Smooth muscle cell (in vitro differentiated cells): ENCODE data around the gene SMC3. TPM values are rescaled to one million over a fixed set of nuclear protein-coding genes. Genes with fewer than 3 reads are reported as not detected.

ENCODE experiments used
- DNase-seq: peaks from one replicate; lab custom pipeline; 2025; ENCODE audit not compliant: unreplicated experiment; lab: John Stamatoyannopoulos, UW
- H2AFZ ChIP-seq: fragments of 200-600 bp; sonication (generic); 2 replicates; pipeline ENCODE4 v1.6.0; 2016; ENCODE audit warnings: antibody characterized with exemption, low read depth, mild to moderate bottlenecking
- H3F3A ChIP-seq: fragments of 200-600 bp; sonication (generic); 2 replicates; pipeline ENCODE4 v1.6.0; 2017; ENCODE audit warnings: antibody characterized with exemption, low read depth
- H3K27ac ChIP-seq: fragments of 200-600 bp; sonication (generic); 2 replicates; pipeline ENCODE4 v1.5.1; 2016; ENCODE audit warnings: low read depth, mild to moderate bottlenecking
- H3K27me3 ChIP-seq: fragments of 200-600 bp; sonication (generic); 2 replicates; pipeline ENCODE4 v1.6.1; 2016; ENCODE audit warnings: low read depth, mild to moderate bottlenecking
- H3K36me3 ChIP-seq: fragments of 200-600 bp; sonication (generic); 2 replicates; pipeline ENCODE4 v1.5.1; 2016; ENCODE audit warnings: low read depth
- H3K4me1 ChIP-seq: fragments of 200-600 bp; sonication (generic); 2 replicates; pipeline ENCODE4 v1.5.1; 2016; ENCODE audit warnings: low read depth
- H3K4me2 ChIP-seq: fragments of 200-600 bp; sonication (generic); 2 replicates; pipeline ENCODE4 v1.6.0; 2016; ENCODE audit warnings: mild to moderate bottlenecking
- H3K4me3 ChIP-seq: fragments of 200-600 bp; sonication (generic); 2 replicates; pipeline ENCODE4 v1.5.1; 2016; ENCODE audit warnings: mild to moderate bottlenecking
- H3K79me2 ChIP-seq: fragments of 200-600 bp; sonication (generic); 2 replicates; pipeline ENCODE4 v1.6.0; 2016; ENCODE audit warnings: low read depth, mild to moderate bottlenecking
- H3K9ac ChIP-seq: fragments of 200-600 bp; sonication (generic); 2 replicates; pipeline ENCODE4 v1.6.0; 2016; ENCODE audit warnings: low read depth
- H3K9me3 ChIP-seq: fragments of 200-600 bp; sonication (generic); replicated peaks from 2 replicates; pipeline ENCODE4 v1.5.1; 2016; ENCODE audit warnings: low read depth
- H4K20me1 ChIP-seq: fragments of 200-600 bp; sonication (generic); 2 replicates; pipeline ENCODE4 v1.6.0; 2016; ENCODE audit warnings: low read depth
- WGBS: methylation state at CpG from one replicate; pipeline ENCODE4 v1.1.7; 2016; ENCODE audit warnings: low lambda C conversion rate; 5-methylcytosine and 5-hydroxymethylcytosine counted together
- polyA plus RNA-seq: library from polyadenylated mRNA; unstranded; fragments of >200 nt; fragmentation: Nextera tagmentation; extraction: Ambion mirVana; gene quantifications from 2 replicates; pipeline ENCODE4 v1.2.1, GENCODE V29; 2016
- total RNA-seq: library from RNA; depleted of rRNA; stranded (reverse); fragments of >200 nt; gene quantifications from 2 replicates; pipeline ENCODE4 v1.2.3, GENCODE V29; 2014
- TF ChIP-seq, protein P1 (sequence below): fragments of 200-600 bp; sonication (generic); IDR thresholded peaks from 2 replicates; pipeline ENCODE4 v1.5.1; 2017; ENCODE audit warnings: borderline replicate concordance, mild to moderate bottlenecking, antibody characterized with exemption; ENCODE audit not compliant: insufficient read depth, poor library complexity, severe bottlenecking

The SMC3 gene
- total and polyA plus RNA-seq, 2 experiments from 2014 or later = 24.4 to 31.0 TPM

GRCh38 chr10:110524179-110524858 is 43.2 kb upstream of the SMC3 start:
- DNase-seq = no peak
- Histone ChIP-seq H3K4me3 (no peak overlapping the region), H2AFZ (no peak overlapping the region), H3K27me3 (no peaks in the 10 kb centered on the region), H3K79me2 (no peaks in the 10 kb centered on the region), H4K20me1 (no peaks in the 10 kb centered on the region), H3K9me3 (no peaks in the 10 kb centered on the region), H3K4me1 (no peaks in the 10 kb centered on the region), H3K27ac (no peak overlapping the region), H3F3A (peaks cover 9% of the 10 kb centered on the region), H3K36me3 (no peaks in the 10 kb centered on the region), H3K4me2 (no peak overlapping the region), H3K9ac (no peak overlapping the region)
- 92% methylated on average over 3 of the region's 3 CpGs for WGBS
- TF ChIP-seq, protein P1, sequence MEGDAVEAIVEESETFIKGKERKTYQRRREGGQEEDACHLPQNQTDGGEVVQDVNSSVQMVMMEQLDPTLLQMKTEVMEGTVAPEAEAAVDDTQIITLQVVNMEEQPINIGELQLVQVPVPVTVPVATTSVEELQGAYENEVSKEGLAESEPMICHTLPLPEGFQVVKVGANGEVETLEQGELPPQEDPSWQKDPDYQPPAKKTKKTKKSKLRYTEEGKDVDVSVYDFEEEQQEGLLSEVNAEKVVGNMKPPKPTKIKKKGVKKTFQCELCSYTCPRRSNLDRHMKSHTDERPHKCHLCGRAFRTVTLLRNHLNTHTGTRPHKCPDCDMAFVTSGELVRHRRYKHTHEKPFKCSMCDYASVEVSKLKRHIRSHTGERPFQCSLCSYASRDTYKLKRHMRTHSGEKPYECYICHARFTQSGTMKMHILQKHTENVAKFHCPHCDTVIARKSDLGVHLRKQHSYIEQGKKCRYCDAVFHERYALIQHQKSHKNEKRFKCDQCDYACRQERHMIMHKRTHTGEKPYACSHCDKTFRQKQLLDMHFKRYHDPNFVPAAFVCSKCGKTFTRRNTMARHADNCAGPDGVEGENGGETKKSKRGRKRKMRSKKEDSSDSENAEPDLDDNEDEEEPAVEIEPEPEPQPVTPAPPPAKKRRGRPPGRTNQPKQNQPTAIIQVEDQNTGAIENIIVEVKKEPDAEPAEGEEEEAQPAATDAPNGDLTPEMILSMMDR = no peak

DNA sequence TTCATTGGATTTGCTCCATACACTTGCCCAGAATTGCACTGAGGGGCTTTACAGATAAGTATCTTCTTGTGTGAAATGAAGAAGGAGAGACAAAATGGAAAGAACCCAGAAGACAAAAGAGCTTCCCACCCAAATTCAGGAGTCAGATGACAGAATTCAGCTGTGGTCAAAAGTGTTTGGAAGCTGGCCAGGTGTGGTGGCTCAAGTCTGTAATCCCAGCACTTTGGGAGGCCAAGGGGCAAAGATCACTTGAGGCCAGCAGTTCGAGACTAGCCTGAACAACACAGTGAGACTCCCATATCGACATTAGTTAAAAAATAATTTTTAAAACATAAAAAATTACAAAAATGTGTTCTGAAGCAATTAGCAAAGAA is 42.6 kb upstream of the SMC3 start:
- H3K9me3 ChIP-seq = no peaks in the 10 kb centered on the region
- H3K27me3 ChIP-seq = no peaks in the 10 kb centered on the region
- H2AFZ ChIP-seq = no peak overlapping the region
- no peak overlapping the region for H3K27ac ChIP-seq
- peaks cover 5% of the 10 kb centered on the region for H3K4me1 ChIP-seq
- TF ChIP-seq, protein P1 = no peak
- no peaks in the 10 kb centered on the region for H3K36me3 ChIP-seq
- no peak overlapping the region for H3K9ac ChIP-seq
- no peaks in the 10 kb centered on the region for H4K20me1 ChIP-seq
- peaks cover 14% of the 10 kb centered on the region for H3F3A ChIP-seq
- H3K4me3 ChIP-seq = no peak overlapping the region
- no peak overlapping the region for H3K4me2 ChIP-seq
- WGBS = 97% methylated on average over 2 of the region's 2 CpGs
- no peak for DNase-seq
- H3K79me2 ChIP-seq = no peaks in the 10 kb centered on the region

DNA sequence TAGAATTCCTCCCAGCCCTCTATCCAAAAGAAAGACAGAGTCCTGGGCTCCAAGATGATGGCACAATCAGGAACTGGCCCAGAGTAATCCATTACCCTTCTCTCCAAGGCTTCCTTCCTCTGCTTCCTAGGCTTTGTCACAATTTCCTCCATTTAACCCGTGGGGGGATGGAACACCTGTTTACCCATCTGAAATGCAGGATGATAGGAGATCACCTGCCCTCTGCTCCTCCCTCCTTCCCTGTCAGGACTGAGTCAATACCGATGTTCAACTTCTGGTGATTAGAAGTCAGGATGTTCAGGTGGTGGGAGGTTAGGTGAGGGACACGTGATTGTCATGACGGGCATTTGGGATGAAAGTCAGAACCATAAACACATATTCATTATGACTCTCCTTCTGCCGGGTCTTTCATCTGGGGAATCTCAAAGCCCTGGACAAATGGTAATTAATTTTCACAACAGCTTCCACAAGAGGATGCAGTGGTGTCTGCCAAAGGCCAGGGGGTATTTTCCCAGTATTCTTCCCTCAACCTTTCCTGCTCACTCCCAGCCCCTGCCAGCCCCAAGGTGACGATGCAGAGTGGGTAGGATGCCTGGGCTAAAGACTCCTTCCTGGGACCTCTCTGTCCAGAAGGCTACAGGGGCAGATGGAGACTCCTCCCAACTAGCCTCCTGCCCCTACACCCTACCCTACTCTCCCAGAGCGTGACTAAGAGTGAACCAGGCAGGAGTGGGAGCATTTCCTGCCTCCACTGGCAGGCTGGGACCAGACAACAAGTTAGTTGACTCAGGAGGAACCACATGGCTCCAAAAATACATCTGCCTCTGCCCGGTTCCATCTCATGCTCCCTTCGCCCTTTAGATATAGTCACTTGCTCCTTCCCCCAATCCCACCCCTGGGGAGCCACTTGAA is 41.9 kb upstream of the SMC3 start:
- Histone ChIP-seq H3K4me2 (no peak overlapping the region), H3K9ac (no peak overlapping the region), H3K27ac (no peak overlapping the region), H2AFZ (no peak overlapping the region), H3K4me3 (no peak overlapping the region), H3F3A (peaks cover 14% of the 10 kb centered on the region), H3K4me1 (peaks cover 5% of the 10 kb centered on the region), H4K20me1 (no peaks in the 10 kb centered on the region), H3K79me2 (no peaks in the 10 kb centered on the region), H3K27me3 (no peaks in the 10 kb centered on the region), H3K36me3 (no peaks in the 10 kb centered on the region), H3K9me3 (no peaks in the 10 kb centered on the region)
- DNase-seq = no peak
- 75% methylated on average over 9 of the region's 9 CpGs for WGBS
- TF ChIP-seq, protein P1 = no peak
